Mammary epithelial cell (primary cell): ENCODE results near the gene ELMO1.

Experiments used
- CTCF ChIP-seq, 2 donors: IDR thresholded peaks in 1 of 2; conservative IDR thresholded peaks in 1 of 2; 2 replicates each; pipeline ENCODE4 v1.5.1; 2011 to 2012; ENCODE audit warnings: inconsistent platforms in 2 of 2, low read length in 2 of 2, mild to moderate bottlenecking in 2 of 2, control low read depth in 1 of 2, low read depth in 1 of 2; ENCODE audit not compliant: insufficient read depth in 1 of 2; ENCODE audit errors: extremely low read depth in 1 of 2
- EZH2 ChIP-seq: IDR thresholded peaks from 2 replicates; pipeline ENCODE4 v1.6.1; 2012; ENCODE audit warnings: low read length, inconsistent platforms, borderline replicate concordance

GRCh38 chr7:37047260-37047659, 401.4 kb downstream of the ELMO1 start:
- TF ChIP-seq CTCF (conservative IDR thresholded peaks at IDR 0.05 in 1 of 2, IDR thresholded peaks at IDR 0.05 in 1 of 2; ENCODE audit: extremely low read depth in 1 of 2, insufficient read depth in 1 of 2, low read depth in 1 of 2, low read length in 2 of 2), result no peak
- TF ChIP-seq EZH2, result no peak
